ES-I3 (cell line): ENCODE data around the gene MOB3A.

Source experiments
- H3K36me3 ChIP-seq: 2 replicates; pipeline ENCODE4 v1.6.1; 2013; ENCODE audit warnings: mild to moderate bottlenecking, low read length, control low read depth, moderate library complexity; ENCODE audit not compliant: insufficient read depth
- H3K4me1 ChIP-seq: 2 replicates; pipeline ENCODE4 v1.6.1; 2013; ENCODE audit warnings: mild to moderate bottlenecking, control low read depth, low read length; ENCODE audit not compliant: insufficient read depth
- H3K9ac ChIP-seq: 2 replicates; pipeline ENCODE4 v1.6.1; 2013; ENCODE audit warnings: low read depth, mild to moderate bottlenecking, low read length, moderate library complexity
- H3K9me3 ChIP-seq: 2 replicates; pipeline ENCODE4 v1.6.1; 2013; ENCODE audit warnings: mild to moderate bottlenecking, low read length, moderate library complexity; ENCODE audit not compliant: control insufficient read depth, insufficient read depth

The MOB3A gene

DNA sequence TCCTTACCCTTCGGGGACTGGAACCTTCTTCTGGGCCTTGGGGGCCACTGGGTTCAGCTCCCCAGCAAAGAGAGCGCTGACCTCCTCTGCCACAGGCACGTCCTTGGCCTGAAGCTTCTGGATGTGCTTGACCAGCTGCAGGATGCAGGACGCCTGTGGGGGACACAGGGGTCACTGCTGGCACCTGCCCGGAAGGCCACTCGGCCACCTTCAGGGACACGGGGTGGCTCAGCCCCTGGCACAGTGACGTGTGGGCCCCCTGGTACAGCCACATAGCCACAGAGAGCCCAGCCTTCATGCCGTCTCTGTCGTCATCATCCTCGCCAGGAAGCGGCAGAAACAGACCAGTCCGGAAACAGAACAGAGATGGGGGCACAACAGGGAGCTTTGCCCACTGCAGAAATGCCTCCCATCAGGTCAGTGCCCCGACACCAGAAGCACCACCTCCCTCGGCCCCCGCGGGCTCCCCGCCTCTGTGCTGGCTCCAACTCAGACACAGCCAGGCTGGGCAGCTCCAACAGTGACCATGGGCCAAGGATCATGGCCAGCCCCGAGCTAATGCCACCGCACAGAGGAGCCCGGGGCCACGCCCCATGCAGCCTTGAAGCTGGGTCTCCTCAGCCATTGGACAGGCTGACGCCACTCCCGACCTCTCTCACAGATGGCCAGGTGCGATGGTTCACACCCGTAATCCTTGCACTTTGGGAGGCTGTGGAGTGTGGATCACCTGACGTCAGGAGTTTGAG is 21.3 kb upstream of the MOB3A start:
- no peaks in the 10 kb centered on the region for H3K9me3 ChIP-seq
- H3K36me3 ChIP-seq: peaks cover 47% of the 10 kb centered on the region
- no peak overlapping the region for H3K9ac ChIP-seq
- H3K4me1 ChIP-seq: no peaks in the 10 kb centered on the region

DNA sequence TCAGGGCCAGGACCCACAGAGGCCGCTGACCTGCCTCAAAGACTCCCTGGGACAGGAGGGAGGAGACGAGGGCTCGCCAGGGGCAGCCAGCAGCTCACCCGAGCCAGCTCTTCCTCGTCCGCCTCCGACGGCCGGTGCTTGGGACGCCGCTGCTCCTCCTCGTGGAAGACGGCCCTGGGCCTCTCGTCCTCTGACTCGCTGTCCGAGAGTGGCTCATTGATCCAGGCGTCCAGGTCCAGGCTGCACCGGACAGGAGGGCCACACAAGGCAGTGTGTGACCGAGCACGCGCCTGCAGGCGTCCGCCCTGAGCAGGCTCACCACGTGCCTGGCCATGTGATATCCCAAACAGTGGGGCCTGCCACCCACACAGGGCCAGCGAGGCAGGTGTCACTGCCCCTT is 20.4 kb upstream of the MOB3A start:
- no peaks in the 10 kb centered on the region for H3K9me3 ChIP-seq
- H3K36me3 ChIP-seq: peaks cover 52% of the 10 kb centered on the region
- H3K4me1 ChIP-seq: no peaks in the 10 kb centered on the region
- H3K9ac ChIP-seq: no peak overlapping the region

DNA sequence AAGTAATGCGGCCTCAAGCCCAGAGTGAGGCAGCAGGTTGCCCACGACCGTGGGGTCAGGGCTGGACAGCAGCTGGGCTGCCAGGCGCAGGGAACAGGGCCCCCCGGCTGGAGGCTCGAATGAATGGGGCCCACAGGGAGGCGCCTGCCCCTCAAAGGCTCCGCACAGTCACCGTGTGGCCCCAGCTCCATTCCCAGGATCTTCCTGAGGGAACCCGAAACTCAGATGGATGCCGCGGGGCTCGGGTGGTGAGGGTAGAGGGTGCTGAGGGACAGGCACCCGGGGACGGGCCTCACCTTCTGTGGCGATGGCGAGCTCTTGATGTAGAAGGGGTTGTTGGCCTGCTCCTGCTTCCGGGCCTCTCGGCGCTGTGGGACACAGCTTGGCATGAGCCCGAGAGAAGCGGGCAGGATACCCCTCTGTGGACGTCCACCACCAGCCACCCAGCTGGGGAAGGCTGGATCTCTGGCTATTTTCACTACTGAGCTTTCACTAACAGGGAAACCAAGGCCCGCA is 19.8 kb upstream of the MOB3A start:
- Histone ChIP-seq H3K36me3 (peaks cover 52% of the 10 kb centered on the region), H3K4me1 (no peaks in the 10 kb centered on the region), H3K9me3 (no peaks in the 10 kb centered on the region), H3K9ac (no peak overlapping the region)

DNA sequence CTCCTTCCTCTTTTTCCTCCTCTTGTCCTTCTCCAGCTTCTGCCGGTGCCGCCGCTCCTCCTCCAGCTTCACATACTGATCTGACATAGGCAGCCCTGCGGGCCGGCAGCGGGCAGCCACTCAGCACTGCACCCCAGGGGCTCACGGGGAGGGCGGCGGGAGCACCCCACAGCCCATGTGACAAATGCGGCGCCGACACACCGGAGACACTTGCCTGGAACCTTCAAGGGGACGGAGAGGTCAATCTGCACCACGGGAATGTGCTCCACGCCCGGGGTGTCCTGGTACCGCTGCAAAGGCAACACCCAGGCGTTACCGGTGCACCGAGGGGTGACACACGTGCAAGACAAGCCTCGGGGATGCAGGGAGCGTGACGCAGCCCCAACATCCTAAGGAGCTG is 19.2 kb upstream of the MOB3A start:
- Histone ChIP-seq H3K9me3 (no peaks in the 10 kb centered on the region), H3K36me3 (peaks cover 50% of the 10 kb centered on the region), H3K4me1 (no peaks in the 10 kb centered on the region), H3K9ac (no peak overlapping the region)

DNA sequence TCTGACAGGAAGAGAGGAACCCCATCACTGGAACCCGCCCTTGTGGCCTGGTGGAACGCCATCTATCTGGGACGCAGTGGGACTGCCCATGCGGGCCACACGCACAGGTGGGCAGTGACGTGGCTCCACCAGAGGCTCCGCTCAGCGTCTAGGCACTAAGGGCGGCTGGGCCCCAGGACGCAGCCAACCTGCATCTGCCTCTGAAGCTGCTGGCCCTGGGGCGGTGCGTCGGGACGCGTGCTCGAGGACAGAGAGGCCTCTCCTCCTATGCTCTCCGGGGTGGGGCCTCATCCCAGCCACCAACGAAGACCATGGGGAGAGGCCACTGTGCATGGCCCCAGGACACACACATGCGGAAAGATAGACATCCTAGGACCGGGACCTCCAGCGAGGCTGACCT is 18.7 kb upstream of the MOB3A start:
- Histone ChIP-seq H3K9ac (no peak overlapping the region), H3K9me3 (no peaks in the 10 kb centered on the region), H3K4me1 (no peaks in the 10 kb centered on the region), H3K36me3 (peaks cover 49% of the 10 kb centered on the region)

DNA sequence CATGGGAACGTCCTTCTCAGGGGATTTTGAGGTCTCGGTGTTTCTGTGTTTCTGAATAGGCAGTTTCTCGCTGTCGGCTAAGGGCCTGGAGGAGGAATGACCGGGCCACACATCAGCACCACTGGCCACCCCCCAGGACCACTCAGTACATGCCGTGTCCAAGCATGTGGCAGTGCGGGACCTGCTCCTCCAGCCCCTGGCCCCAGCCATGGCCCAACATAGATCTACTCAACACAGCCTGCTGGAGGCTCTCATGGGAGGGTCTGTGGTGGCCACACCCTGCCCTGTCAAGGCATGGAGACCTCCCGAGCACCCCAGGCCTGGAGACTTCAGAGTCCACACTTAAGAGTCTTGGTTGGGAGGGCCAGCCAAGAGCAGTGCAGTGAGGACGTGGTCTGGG is 18.1 kb upstream of the MOB3A start:
- Histone ChIP-seq H3K4me1 (no peaks in the 10 kb centered on the region), H3K36me3 (peaks cover 52% of the 10 kb centered on the region), H3K9me3 (no peaks in the 10 kb centered on the region), H3K9ac (no peak overlapping the region)

DNA sequence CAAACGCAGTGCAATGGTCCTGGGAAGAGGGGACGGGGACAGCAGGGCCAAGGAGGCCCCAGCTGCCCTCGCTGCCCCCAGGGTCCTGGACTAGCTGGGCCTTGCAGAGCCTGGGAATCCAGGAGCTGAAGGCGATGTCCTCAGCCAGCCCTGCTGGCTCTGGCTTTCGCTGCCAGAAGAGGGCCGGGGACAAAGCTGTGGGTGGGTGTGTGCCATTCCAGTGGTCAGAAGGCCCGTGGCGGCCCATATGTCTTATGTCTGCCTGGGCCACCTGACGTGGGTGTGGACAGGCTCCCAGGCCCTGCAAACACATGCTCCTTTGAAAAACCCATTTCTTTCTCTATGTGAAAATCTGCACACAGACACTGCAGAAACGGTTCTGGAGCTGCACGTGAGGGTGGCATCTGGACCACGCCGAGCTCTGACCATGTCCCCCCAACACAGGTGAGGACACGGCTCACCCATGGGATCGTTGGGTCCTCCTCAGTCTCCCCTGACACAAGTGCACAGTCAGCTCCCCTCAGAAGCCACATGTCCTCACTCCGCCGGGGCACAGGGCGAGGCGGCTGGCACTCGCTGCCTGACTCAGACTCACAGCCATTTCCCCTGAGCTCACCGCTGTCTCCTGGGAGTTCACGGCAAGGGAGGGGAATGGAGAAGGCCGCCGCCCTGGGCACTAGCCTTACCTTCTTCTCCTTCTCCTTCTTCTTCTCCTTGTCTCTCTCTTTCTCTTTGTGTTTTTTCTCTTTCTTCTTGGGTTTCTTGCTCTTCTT is 17.5 kb upstream of the MOB3A start:
- Histone ChIP-seq H3K9me3 (no peaks in the 10 kb centered on the region), H3K36me3 (peaks cover 58% of the 10 kb centered on the region), H3K9ac (no peak overlapping the region), H3K4me1 (no peaks in the 10 kb centered on the region)

DNA sequence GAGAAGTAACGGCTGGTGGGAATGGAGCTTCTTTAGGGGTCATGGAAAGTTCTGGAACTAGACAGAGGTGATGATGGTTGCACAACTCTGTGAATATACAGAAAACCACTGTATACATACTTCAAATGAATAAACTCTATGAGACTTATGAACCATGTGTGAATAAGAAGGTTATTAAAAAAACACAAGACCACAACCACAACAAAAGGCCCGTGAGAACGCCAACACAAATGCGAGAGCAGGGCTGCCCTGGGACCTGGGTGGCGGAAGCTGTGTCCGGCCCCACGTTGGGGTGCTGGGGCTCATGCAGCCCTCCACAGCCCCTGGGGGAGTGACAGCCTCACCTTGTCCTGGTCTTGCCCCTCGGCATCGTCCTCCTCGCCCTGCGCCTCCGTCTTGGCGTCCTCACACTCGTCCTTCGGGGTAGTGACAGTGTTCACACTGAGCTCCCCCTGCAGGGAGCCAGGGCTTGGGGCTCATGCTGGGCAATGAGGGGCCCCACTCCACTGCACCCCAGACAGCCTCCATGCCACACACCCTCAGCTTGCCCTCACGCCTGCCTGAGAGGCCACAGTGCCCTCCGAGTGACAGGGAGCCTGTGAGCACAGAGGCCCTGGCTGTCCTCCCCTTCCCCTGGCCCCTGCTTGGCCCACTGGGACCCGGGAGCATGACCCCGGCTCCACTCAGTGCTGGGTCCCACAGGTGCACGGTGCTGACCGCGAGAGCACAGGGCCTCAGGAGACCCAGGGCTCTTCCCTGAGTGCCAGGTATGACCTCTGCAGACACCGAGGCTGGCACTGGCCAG is 16.6 kb upstream of the MOB3A start:
- Histone ChIP-seq H3K9me3 (no peaks in the 10 kb centered on the region), H3K4me1 (no peaks in the 10 kb centered on the region), H3K9ac (no peak overlapping the region), H3K36me3 (peaks cover 56% of the 10 kb centered on the region)

DNA sequence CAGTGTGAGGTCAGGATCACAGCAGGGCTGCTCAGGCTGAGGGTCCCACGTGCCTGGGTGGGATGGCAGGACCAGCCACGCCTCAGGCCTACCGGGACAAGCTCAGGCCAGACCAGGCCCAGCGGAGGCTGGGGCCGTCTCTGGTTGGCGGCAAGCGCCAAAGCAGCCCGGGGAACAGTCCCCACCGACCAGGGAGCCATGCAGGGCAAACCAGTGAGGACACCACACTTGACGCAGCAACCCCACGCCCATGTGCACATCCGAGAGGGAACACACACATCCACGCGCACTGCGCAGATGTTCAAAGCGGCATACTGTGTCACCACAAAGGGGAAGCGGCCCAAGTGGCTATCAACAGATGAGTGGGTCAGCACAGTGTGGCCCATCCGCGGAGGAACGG is 15.8 kb upstream of the MOB3A start:
- no peaks in the 10 kb centered on the region for H3K4me1 ChIP-seq

DNA sequence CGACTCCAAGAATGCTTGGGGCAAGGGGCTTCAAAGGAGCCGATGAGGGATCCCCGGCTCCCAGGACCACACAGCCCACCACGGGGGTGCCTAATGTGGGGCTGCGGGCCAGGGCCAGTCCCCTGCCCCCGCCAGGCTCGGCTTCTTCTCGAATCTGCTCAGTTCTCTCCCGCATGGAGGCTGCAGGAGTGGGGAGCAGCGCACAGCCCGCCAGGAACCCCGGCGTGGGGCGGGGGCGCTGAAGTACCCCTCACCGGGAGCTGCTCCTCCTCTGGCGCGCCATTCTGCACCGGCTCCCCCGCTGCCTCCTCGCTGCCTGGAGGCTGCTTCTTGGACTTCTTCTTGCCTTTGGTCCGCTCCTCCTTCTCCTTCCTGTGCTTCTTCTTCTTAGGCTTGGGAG is 15.3 kb upstream of the MOB3A start:
- 0 out of 2 replicates have a peak, but pooled peaks cover 3% of the 10 kb centered on the region for H3K9me3 ChIP-seq
- H3K4me1 ChIP-seq: no peaks in the 10 kb centered on the region
- H3K36me3 ChIP-seq: peaks cover 49% of the 10 kb centered on the region
- H3K9ac ChIP-seq: no peak overlapping the region

More for the DNA sequence above, 15.8 kb upstream of the MOB3A start:
- Histone ChIP-seq H3K9me3 (no peaks in the 10 kb centered on the region), H3K9ac (no peak overlapping the region), H3K36me3 (peaks cover 52% of the 10 kb centered on the region)

DNA sequence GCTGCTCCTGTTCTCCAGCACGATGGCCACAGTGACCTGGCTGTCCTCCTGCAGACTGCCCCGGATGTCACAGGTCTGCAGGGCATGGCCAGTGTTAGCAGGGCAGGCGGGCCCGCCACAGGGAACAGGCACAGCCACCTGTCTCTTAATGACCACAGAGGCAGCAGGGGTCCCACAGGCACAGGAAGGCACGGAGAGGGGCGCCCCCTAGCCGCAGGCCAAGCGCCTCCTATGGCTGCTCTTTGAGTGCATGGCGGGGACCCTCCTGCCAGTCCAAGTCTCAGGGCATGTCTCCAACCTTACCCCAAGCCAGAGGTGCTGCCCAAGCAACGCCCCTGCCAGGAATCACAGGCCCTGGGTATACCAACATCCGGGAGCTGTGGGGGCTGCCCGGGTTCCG is 14.7 kb upstream of the MOB3A start:
- no peaks in the 10 kb centered on the region for H3K4me1 ChIP-seq
- peaks cover 47% of the 10 kb centered on the region for H3K36me3 ChIP-seq
- H3K9ac ChIP-seq: no peak overlapping the region
- H3K9me3 ChIP-seq: peaks cover 9% of the 10 kb centered on the region; the same call in 1 of the 2 replicates

DNA sequence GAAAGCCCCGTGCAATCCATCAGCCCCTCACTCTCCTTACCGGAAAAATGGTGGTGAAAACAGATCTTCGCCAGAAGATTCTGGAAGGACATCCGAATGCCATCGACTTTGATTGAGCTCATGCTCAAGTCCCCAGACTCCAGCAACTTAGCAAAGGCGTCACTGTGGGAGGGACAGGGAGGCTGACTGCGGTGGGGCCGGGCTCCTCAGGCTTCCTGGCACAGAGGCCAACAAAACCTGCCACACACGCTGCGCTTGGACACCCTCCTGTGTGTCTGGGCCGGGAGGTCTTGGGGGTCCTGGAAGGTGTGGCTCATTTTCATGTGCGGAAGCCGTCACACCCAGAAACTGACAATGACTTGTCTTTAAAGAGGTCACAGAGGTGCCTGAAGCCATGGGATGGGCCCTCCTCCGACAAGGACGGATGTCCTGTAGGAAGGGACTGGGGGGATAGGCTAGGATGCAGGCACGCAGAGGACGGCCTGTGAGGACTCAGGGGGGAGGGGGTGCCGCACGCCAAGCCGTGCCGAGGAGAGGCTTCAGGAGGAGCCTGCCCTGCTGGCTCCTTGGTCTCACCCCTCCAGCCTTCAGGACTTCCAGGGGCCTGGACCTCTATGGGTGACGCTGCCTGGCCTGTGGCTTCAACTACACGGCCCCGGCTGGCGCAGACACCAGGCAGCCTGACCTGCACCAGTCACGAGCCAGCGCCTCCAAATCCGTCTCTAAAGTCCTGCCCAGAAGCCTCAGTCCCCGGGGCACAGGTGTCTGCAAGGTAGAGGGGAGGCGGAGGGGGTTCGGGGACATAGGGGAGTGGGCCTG is 13.1 kb upstream of the MOB3A start:
- Histone ChIP-seq H3K4me1 (no peaks in the 10 kb centered on the region), H3K9me3 (peaks cover 10% of the 10 kb centered on the region; the same call in 1 of the 2 replicates), H3K9ac (no peak overlapping the region), H3K36me3 (peaks cover 41% of the 10 kb centered on the region)

DNA sequence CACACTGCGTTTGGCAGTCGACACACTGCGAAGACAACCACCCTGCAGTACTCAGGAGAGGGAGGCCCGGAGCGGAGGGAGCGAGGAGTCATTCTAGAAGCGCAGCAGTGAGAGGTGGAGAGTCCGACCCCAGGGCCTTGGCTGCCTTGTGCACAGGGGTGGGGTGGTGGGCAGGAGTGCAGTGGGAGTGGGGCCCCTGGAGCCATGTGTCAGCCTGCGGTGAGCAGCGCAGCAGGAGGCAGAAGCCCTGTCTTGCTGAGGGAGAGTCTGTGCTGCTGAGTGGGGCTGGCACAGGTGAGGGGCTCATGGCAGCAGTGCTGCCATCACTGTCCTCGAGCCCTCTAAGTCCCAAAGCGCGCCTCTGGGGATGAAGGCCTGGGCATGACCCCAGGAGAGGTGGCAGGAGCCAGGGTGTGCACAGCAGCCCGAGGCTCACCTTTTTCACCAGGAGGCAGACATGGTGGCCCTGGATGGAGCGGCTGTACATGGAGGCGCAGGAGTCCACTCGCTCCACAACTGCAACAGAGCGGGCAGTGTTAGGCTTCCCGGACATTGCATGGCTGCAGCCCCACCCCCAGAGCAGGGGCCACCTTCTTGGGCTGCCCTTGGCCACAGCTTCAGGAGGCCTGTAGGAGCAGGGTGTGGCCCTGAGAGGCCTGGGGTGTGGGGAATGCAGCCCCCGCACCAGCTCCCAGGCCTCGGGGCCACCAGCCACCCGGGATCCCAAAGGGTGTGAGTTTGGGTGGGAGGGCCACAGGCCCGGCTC is 12.3 kb upstream of the MOB3A start:
- no peaks in the 10 kb centered on the region for H3K4me1 ChIP-seq
- peaks cover 38% of the 10 kb centered on the region for H3K36me3 ChIP-seq
- peaks cover 10% of the 10 kb centered on the region; the same call in 1 of the 2 replicates for H3K9me3 ChIP-seq
- no peak overlapping the region for H3K9ac ChIP-seq
